Hematopoietic multipotent progenitor cell treated with erythropoietin and hydrocortisone succinate and interleukin-3 and kit ligand, for 4 days (in vitro differentiated cells): ENCODE results near the gene SLC16A10.
A peak's percentile ranks its signal among the peaks of the same experiment; 100 is the strongest.
"Not testable (repeated sequence)": the region's sequence is repeated elsewhere in the genome, so short reads cannot be mapped to it uniquely, and the experiment has no call there.

Source experiments
- DNase-seq: peaks from one replicate; pipeline ENCODE4 v3.0.0-alpha.2; 2015

SLC16A10 gene

DNA sequence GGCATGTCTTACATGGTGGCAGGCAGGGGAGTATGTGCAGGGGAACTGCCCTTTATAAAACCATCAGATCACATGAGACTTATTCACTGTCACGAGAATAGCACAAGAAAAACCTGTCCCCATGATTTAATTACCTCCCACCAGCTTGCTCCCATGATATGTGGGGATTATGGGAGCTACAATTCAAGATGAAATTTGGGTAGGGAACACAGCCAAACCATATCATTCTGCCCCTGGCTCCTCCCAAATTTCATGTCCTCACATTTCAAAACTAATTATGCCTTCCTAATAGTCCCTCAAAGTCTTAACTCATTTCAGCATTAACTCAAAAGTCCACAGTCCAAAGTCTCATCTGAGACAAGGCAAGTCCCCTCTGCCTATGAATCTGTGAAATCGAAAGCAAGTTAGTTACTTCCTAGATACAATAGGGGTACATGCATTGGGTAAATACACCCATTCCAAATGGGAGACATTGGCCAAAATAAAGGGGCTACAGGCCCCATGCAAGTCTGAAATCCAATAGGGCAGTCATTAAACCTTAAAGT is 102.4 kb downstream of the SLC16A10 start:
- not testable (repeated sequence) for DNase-seq

DNA sequence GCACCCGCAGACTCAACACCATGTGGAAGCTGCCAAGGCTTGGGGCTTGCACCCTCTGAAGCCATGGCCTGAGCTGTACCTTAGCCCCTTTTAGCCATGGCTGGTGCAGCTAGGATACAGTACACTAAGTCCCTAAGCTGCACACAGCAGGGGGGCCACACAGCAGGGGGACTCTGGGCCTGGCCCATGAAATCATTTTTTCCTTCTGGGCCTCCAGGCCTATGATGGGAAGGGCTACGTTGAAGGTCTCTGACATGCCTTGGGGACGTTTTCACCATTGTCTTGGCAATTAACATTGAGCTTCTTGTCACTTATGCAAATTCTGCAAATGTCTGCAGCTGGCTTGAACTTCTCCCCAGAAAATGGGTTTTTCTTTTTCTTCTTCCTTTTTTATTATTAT is 103.3 kb downstream of the SLC16A10 start:
- DNase-seq = no peak

DNA sequence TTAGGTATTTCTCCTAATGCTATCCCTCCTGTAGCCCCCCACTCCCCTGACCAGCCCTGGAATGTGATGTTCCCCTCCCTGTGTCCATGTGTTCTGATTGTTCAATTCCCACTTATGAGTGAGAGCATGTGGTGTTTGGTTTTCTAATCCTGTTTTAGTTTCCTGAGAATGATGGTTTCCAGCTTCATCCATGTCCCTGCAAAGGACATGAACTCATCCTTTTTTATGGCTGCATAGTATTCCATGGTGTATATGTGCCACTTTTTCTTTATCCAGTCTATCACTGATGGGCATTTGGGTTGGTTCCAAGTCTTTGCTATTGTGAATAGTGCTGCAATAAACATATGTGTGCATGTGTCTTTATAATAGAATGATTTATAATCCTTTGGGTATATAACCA is 103.8 kb downstream of the SLC16A10 start:
- DNase-seq = not testable (repeated sequence)

DNA sequence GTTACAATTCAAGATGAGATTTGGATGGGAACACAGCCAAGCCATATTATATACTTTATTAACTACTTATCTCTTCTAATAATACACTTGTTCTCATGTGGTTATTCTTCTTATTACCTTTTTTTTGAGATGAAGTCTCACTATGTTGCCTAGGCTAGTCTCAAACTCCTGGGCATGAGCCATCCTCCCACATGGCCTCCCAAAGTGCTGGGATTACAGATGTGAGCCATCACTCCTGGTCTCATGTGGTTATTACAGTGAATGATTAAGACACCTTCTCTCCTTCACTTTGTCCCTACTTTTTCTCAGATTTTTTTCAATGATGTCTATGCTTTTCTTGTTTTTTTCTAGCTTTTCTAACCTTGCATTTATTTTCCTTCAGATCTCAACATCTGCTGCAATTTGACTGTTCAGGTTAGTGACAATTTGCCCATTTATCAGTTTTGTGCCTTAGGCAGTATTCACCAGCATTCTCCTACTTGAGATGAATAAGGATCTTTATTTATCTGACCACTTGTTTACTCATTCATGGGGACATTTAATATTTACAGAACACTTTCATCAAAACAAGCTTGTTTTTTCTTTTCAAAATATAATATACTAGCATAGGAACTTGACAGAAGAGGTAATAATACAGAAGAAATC is 105.7 kb downstream of the SLC16A10 start:
- DNase-seq = no peak

DNA sequence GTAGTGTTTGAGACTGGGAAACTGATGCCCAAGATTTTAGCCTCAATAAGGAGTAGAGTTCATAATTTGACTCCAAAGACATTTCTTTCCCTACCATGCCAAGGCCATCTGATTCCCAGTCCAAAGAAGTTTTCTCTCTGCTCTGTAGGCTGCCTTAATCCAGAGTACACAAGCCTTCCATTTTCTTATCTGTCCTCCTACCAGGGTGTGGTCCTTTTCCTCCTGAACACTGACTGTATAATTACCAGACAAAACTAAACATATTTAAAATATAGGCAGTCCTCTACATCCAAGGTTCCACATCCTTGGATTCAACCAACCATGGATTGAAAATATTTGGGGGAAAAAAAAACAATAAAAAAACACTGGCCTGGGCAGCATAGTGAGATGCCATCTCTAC is 108.4 kb downstream of the SLC16A10 start:
- peak; percentile 63 for DNase-seq

DNA sequence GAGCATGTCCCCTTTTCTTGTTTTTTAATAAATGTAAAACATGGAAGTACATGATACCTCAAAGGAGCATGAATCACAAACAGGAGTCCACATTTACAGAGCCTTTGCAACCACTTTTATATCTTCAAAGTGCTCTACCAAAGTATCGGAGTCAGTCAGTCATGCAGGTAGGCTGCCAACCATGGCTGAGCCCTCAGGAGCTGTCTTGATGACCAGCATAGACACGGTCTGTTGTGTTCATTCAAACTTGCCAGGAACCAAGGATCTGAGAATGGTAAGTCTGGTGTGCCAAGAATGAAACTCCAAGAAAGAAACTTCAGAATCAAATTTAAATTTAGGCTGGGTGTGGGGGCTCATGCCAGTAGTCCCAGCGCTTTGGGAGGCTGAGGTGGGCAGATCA is 111.5 kb downstream of the SLC16A10 start:
- no peak for DNase-seq

DNA sequence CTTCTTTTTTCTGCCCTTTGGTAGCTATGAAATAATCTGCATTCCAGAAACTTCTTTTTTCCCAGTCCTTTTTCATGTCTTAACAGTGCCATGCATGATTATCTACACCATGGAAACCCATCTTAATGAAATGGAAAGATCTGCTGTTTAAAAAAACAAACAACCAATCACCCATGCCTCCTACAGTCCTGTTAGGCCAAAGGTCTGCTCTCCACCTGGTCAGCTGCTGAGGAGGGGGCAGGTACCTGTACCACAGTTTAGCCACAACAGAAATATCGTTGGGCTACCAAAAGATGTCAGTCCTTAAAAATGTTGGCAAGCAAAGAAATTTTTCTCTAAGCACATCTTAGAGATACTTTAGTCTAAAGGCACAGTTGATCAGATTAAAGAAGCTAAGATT is 112.6 kb downstream of the SLC16A10 start:
- no peak for DNase-seq

DNA sequence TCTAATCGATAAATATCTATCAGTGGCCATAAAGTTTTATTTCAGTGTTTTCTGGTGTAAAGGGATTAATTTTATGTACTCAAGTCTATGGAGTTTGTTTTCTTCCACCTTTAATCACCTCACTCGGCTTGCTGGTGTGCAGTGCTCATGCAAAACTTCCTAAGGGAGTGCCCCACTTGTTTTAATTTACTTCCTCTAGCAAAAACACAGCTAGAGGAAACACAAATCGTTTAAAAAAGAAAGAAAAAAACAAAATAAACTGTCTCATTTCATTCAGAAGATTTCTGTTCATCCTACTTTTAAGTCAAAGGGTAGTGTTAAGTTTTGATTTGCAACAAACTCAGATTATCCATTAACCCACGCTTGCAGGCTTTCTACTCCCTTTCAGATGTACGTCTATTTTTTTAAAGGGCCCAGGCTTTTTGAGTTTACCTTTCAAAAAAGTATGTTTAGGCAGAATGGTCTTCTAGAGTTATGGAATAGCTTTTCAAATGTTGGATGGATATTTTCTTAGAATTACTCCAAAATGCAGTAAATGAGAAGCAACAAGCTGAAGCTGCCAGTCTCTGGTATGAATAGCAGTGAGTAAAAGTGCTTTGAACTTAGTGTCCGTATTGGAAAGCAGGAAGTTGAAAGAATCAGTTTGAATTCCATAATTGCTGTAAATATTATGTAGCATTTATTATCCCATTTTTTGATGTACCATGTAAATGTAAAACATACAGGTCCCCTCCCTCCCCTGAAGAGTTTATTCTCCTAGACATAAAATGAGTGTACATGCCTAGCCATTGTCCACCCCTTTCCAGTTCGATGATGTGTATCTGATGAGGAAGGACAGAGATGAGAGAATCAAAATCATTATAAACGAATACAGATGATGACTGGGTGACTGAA is 113.3 kb downstream of the SLC16A10 start:
- no peak for DNase-seq

DNA sequence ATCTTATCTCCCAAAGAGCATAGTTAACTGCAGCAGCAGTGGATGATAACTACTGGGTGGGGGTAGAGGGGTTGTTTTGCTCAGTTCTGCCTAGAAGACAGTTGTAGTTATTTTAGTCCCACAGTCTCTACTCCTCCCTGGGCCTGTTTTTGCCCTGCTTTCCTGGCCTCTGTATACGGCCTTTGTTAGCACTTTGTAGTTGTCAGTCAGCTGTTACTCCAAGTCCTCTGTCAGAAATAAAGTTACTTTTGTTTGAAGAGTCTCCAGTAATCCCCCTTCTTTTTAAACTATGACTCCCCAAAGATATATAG is 113.9 kb downstream of the SLC16A10 start:
- DNase-seq = peak; percentile 65

DNA sequence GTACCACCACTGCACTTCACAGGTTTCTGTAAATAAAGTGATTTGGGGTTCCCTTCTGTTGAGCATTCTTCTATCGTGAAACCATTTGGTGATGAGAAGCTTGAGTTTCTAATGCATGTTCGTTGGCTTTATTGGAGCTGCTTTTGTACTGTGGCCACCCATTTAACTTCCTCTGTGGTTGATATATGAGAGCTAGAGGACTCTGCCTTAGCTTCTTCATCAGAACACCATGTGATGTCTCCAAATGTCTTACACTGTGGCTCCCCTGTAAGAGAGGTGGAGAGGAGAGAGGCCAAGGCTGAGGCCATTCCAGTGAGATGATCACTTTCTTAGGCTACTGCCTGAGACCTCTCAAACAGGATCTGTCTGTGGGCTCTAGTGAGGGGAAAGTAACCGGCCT is 114.5 kb downstream of the SLC16A10 start:
- peak; percentile 34 for DNase-seq

DNA sequence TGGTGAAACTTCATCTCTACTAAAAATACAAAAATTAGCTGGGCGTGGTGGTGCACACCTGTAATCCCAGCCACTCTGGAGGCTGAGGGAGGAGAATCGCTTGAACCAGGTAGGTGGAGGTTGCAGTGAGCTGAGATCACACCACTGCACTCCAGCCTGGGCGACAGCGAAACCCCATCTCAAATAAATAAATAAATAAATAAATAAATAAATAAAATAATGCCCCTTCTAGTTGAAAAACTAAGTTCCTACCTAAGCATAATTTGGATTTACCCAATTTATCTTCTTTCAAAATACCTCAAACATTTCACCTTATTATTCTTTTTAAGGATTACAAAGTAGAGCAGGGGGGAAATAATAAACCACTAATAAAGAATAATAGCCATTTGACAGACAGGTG is 116.2 kb downstream of the SLC16A10 start:
- not testable (repeated sequence) for DNase-seq

DNA sequence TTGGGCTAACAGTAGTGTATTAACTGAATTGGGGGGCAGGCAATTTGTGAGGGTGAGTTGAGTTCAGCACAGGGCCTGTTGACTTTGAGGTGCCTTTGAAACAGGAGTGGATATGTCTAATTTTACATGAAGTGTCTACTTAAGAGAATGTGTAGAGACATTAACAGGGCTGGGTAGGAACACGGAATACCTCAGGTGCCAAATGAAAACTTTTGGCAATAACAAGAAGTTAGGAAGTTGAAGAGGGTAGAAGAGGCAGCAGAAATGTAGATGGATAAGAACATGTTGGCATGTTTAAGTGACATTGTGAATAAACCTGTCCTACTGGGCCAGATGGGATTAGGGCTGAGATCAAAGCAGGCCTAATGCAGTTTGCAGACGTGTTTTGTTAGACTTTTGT is 117.0 kb downstream of the SLC16A10 start:
- DNase-seq = no peak

DNA sequence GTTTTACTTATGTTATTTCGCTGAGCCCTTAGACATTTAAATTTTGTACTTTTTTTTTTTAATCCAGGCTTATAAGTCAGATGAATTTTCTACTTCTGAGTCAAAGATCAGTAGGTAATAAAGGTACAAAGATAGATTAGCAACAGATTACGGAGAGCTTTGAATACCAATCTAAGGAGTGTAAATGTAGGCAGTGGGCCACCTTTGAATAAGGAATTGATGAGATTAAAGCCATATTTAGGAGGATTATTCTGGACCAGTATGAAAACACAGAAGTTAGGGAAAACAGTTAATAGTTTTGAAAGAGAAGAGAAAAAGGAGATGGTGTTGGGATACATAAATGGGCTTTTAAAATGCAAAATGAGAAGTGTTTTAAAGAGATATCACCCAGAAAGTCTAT is 117.6 kb downstream of the SLC16A10 start:
- no peak for DNase-seq

DNA sequence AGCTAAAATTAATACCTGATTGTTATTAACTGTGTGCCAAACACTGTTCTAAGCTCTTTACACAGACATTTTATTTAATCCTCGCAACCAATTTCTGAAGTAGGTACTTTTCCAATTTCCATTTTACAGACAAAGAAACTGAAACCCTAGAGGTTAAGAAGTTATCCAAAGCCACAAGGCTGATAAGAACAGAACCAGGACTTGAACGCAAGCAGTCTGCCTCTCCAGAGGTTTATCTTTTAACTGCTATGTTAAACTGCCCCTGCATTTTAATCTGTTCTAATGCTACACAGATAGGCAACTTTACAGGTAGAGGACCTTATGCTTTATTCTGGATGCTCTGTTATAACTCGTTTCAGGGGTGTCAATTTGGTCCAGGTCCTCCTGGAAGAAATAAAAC is 118.2 kb downstream of the SLC16A10 start:
- DNase-seq = peak; percentile 60

DNA sequence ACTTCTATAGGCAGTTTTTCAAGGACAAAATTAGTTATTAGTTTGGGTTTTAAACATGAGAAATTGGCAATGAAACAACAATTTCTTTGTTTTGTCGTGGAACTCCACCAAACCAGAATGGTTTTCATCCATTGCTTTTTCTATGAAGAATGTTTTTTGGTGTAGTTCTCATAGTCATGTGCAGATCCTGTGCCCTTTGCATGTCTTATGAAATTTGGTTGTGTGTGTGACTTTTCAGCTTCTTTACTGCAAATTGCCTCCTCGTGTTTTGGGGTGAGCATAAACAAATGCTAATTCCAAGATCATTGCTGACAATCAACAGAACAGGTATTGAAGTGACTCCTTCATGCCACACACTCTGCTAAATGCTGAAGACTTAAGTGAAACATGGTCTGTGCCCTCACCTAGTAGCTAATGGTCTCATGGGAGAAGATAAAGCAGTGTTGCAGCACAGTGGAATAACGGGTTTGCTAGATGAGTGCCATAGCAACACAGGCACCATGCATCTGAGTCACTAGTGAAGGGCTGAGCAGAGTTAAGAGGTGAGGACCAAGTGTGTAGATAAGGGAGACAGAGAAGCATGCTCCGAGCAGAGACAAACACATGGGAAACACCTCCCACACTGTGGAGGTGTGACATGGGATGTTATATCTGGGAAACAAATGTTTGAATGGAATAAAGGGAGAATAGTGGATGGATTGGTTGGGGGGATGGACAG is 120.0 kb downstream of the SLC16A10 start:
- DNase-seq = no peak

DNA sequence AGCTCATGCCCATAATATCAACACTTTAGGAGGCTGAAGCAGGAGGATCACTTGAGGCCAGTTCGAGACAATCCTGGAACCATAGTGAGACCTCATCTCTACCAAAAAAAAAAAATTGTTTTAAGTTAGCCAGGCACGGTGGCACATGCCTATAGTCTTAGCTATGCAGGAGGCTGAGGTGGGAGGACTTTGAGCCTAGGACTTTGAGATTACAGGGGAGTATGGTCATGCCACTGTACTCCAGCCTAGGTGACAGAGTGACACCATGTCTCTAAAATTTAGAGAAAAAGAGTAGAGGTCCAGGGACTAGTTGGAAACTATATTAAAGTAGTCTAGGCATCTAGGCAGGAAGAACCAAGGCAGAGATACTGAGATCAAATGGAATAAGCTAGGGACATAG is 121.6 kb downstream of the SLC16A10 start:
- DNase-seq = no peak

DNA sequence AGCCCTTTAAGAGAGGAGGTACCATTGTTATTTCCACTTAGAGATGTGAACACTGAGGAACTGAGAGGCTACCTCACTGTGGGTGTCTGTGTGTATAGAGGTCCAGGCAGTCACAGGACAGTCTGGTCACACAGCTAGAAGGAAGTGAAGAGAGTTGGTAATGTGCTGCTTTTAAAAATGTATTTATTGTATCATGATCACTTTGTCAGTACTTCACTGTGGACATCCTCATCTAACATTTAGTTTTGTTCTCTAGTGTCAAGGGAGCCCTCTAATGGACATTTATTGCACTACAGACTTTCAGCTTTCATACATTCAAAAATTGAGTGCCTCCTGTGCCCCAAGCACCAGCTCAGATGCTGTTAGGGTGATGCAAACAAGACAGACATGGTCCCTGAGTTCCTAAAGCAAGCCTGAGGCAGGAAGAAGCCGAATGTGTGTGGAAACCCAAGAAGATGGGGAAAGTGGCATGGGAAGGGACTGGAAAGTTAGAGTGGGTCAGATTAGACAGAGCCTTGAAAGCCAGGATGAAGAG is 123.0 kb downstream of the SLC16A10 start:
- DNase-seq = peak; percentile 89

DNA sequence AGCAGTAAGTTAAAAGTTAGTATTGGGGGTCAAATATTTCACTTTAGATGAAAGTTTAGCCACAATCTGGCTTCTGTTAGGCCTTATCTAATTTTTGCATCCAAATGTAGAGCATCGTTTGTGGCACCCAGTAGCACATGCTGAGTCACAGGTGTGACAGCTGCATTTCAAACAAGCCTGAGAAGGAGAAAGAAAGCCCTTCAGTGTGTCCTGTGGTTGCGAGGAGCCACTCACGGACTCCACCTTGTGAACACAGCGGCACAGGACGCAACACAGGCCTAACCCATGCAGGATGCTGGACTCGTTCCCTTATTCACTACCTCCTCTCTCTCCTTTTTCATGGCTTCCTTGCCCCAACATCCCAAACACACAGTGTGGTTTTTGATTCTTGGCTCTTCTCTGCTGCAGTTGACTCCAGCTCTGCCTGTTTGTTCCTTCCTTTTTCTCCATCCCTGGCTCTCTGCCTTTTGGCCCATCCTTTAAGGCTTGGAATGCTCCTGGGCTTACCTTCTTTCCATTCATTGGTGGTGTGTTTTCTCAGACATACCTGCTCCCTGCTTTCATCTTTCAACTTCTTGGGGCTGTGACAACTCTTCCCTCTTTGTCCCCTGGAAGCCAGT is 124.2 kb downstream of the SLC16A10 start:
- peak; percentile 71 for DNase-seq

DNA sequence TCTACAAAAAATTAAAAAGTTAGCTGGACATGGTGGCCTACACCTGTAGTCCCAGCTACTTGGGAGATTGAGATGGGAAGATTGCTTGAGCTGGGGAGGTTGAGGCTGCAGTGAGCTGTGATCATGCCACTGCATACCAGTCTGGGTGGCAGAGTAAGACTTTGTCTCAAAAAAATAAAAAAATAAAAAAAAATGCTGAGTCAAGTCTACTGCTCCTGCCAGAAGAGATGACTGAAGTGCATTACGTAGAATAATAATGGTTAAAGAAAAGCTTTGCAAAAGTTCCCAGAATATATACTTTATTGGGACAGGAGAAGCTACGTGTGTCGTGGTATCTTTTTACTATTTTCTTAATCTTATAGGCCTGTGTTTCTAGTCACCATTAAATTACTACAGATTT is 125.3 kb downstream of the SLC16A10 start:
- DNase-seq = peak; percentile 34

DNA sequence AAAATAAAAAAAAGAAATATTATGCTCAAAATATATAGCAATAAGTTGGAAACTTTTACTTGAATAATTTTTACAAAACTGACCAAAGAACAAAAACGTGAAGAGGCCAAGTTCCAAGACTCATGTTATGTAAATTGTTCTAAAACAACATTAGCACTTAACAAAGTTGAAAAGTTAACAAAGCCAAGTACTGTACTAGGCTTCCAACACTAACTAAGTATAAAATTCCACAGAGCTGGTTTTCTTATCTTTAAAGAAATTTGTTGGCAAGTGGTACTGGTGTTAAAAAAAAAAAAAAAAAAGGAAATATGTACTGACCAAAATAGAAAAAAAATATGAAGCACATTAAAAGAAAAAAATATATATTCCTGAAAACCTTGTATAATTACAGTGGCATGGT is 127.8 kb downstream of the SLC16A10 start:
- no peak for DNase-seq

DNA sequence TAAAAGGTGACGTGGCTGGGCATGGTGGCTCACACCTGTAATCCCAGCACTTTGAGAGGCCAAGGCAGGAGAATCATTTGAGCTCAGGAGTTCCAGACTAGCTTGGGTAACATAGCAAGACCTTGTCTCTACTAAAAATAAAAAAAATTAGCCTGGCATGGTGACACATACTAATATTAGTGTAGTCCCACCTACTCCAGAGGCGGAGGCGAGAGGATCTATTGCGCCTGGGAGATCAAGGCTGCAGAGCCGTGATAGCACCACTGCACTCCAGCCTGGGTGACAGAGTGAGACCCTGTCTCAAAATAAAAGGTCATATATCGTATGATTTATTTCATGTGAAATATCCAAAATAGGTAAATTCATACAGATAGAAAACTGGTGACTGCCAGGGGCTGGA is 132.5 kb downstream of the SLC16A10 start:
- DNase-seq = no peak

DNA sequence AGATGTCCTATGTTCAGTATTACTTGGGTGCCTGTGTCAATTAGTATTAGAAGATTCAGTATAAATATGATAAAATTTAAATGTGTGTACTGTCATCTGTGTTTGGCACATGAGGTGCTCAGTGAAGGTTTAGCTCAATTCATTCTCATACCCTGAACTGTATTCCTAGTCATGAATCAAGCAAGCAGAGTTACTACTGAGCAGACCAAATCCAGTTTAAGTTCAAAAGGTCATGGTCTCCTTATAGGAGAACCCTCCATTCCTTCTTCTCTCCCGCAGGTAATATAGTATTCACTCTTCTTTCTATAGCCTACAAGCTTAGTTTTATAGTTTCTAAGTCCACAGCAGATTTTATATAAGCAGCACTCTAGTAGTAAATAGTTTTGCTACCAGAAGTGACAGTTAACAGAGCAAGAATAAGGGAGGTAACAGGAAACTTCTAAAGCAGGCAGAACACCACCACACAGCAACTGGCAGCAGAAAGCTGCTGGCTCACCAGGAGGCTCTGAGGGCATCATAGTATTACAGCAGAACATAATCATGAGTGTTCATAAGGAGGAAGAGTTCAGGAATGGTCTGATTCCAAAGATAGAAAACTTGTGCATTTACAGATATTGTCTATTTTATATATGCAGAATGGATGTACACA is 133.2 kb downstream of the SLC16A10 start:
- no peak for DNase-seq
